Measurements from ENCODE around the gene WNT9A.
"Not testable (repeated sequence)": the region's sequence is repeated elsewhere in the genome, so short reads cannot be mapped to it uniquely, and the experiment has no call there.

Gene WNT9A

GRCh38 chr1:227922501-227923352, 25.0 kb downstream of the WNT9A start:
- no peak for DNase-seq

GRCh38 chr1:227921461-227922185, 26.1 kb downstream of the WNT9A start:
- no peak for DNase-seq

- no peak for DNase-seq
Observed at GRCh38 chr1:227920896-227921295, 26.8 kb downstream of the WNT9A start.

GRCh38 chr1:227920426-227920825, 27.3 kb downstream of the WNT9A start:
- DNase-seq: no peak

- DNase-seq: no peak
Observed at GRCh38 chr1:227919906-227920305, 27.8 kb downstream of the WNT9A start.

- no peak for DNase-seq
Observed at GRCh38 chr1:227918736-227919135, 29.0 kb downstream of the WNT9A start.

- DNase-seq: no peak
Observed at GRCh38 chr1:227918083-227918700, 29.5 kb downstream of the WNT9A start.

- no peak for DNase-seq
Observed at GRCh38 chr1:227917081-227917950, 30.4 kb downstream of the WNT9A start.

- DNase-seq: no peak
Observed at GRCh38 chr1:227916655-227917054, 31.1 kb downstream of the WNT9A start.

GRCh38 chr1:227915564-227916553, 31.9 kb downstream of the WNT9A start:
- no peak for DNase-seq

- DNase-seq: no peak
Observed at GRCh38 chr1:227914801-227915563, 32.8 kb downstream of the WNT9A start.

GRCh38 chr1:227913764-227914721, 33.7 kb downstream of the WNT9A start:
- no peak for DNase-seq

GRCh38 chr1:227913396-227913763, 34.4 kb downstream of the WNT9A start:
- no peak for DNase-seq

- DNase-seq: no peak
Observed at GRCh38 chr1:227912866-227913265, 34.9 kb downstream of the WNT9A start.

- no peak for DNase-seq
Observed at GRCh38 chr1:227911376-227911775, 36.4 kb downstream of the WNT9A start.

GRCh38 chr1:227910511-227911153, 37.1 kb downstream of the WNT9A start:
- no peak for DNase-seq

GRCh38 chr1:227909923-227910328, 37.8 kb downstream of the WNT9A start:
- not testable (repeated sequence) for DNase-seq

- DNase-seq: no peak
Observed at GRCh38 chr1:227909188-227909587, 38.5 kb downstream of the WNT9A start.

GRCh38 chr1:227908359-227908758, 39.4 kb downstream of the WNT9A start:
- DNase-seq: no peak
